ENCODE data around the gene CIPC.

GRCh38 chr14:77151918-77152588 is 54.0 kb downstream of the CIPC start:
- TF ChIP-seq, protein P1, sequence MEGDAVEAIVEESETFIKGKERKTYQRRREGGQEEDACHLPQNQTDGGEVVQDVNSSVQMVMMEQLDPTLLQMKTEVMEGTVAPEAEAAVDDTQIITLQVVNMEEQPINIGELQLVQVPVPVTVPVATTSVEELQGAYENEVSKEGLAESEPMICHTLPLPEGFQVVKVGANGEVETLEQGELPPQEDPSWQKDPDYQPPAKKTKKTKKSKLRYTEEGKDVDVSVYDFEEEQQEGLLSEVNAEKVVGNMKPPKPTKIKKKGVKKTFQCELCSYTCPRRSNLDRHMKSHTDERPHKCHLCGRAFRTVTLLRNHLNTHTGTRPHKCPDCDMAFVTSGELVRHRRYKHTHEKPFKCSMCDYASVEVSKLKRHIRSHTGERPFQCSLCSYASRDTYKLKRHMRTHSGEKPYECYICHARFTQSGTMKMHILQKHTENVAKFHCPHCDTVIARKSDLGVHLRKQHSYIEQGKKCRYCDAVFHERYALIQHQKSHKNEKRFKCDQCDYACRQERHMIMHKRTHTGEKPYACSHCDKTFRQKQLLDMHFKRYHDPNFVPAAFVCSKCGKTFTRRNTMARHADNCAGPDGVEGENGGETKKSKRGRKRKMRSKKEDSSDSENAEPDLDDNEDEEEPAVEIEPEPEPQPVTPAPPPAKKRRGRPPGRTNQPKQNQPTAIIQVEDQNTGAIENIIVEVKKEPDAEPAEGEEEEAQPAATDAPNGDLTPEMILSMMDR (conservative IDR thresholded peaks at IDR 0.05) = peak; percentile 70
- TF ChIP-seq EZH2 (IDR thresholded peaks at IDR 0.05; ENCODE audit: low read depth) = no peak
